GM23248 (cell line): ENCODE results near the gene NKAIN2. TPM values are rescaled to one million over a fixed set of nuclear protein-coding genes. Genes with fewer than 3 reads are reported as not detected.
"Not testable (repeated sequence)": the region's sequence is repeated elsewhere in the genome, so short reads cannot be mapped to it uniquely, and the experiment has no call there.

Experiments used
- DNase-seq: peaks from one replicate; pipeline ENCODE4 v3.0.0-alpha.2; 2015
- H2AFZ ChIP-seq: fragments of 200-600 bp; sonication (generic); 2 replicates; pipeline ENCODE4 v1.6.1; 2016; ENCODE audit warnings: antibody characterized with exemption
- H3F3A ChIP-seq: fragments of 200-600 bp; sonication (generic); 2 replicates; pipeline ENCODE4 v1.6.1; 2016; ENCODE audit warnings: mild to moderate bottlenecking, antibody characterized with exemption, mixed run types; ENCODE audit not compliant: insufficient read depth
- H3K27ac ChIP-seq: fragments of 200-600 bp; sonication (generic); 2 replicates; pipeline ENCODE4 v1.5.1; 2016; ENCODE audit warnings: mild to moderate bottlenecking
- H3K27me3 ChIP-seq: fragments of 200-600 bp; sonication (generic); replicated peaks from 2 replicates; pipeline ENCODE4 v1.6.1; 2016; ENCODE audit warnings: mild to moderate bottlenecking; ENCODE audit not compliant: insufficient read depth
- H3K36me3 ChIP-seq: fragments of 200-600 bp; sonication (generic); 2 replicates; pipeline ENCODE4 v1.6.1; 2016; ENCODE audit warnings: low read depth, mild to moderate bottlenecking
- H3K4me1 ChIP-seq: fragments of 200-600 bp; sonication (generic); 2 replicates; pipeline ENCODE4 v1.6.1; 2016; ENCODE audit warnings: mild to moderate bottlenecking; ENCODE audit not compliant: insufficient read depth
- H3K4me2 ChIP-seq: fragments of 200-600 bp; sonication (generic); one replicate; pipeline ENCODE4 v1.6.1; 2016; ENCODE audit warnings: mild to moderate bottlenecking; ENCODE audit not compliant: unreplicated experiment
- H3K4me3 ChIP-seq: fragments of 200-600 bp; sonication (generic); 2 replicates; pipeline ENCODE4 v1.5.1; 2016; ENCODE audit warnings: mild to moderate bottlenecking
- H3K79me2 ChIP-seq: fragments of 200-600 bp; sonication (generic); 2 replicates; pipeline ENCODE4 v1.6.1; 2016; ENCODE audit warnings: mild to moderate bottlenecking; ENCODE audit not compliant: insufficient read depth
- H3K9ac ChIP-seq: fragments of 200-600 bp; sonication (generic); 2 replicates; pipeline ENCODE4 v1.6.1; 2016; ENCODE audit warnings: mild to moderate bottlenecking
- H3K9me2 ChIP-seq: fragments of 200-600 bp; sonication (generic); 2 replicates; pipeline ENCODE4 v1.6.1; 2016; ENCODE audit warnings: mixed run types, mild to moderate bottlenecking, moderate library complexity; ENCODE audit not compliant: insufficient read depth
- H3K9me3 ChIP-seq: fragments of 200-600 bp; sonication (generic); one replicate; pipeline ENCODE4 v1.6.1; 2017; ENCODE audit warnings: low read depth
- H4K20me1 ChIP-seq: fragments of 200-600 bp; sonication (generic); 2 replicates; pipeline ENCODE4 v1.6.0; 2016; ENCODE audit not compliant: insufficient read depth
- EZH2 ChIP-seq: fragments of 200-600 bp; sonication (generic); IDR thresholded peaks from 2 replicates; pipeline ENCODE4 v1.6.1; 2018; ENCODE audit warnings: antibody characterized with exemption, mild to moderate bottlenecking; ENCODE audit not compliant: insufficient read depth, poor library complexity, severe bottlenecking
- EZH2phosphoT487 ChIP-seq: fragments of 200-600 bp; sonication (generic); IDR thresholded peaks from 2 replicates; pipeline ENCODE4 v1.6.1; 2018; ENCODE audit warnings: antibody characterized with exemption, moderate library complexity, mild to moderate bottlenecking, low read depth; ENCODE audit not compliant: insufficient read depth
- WGBS, 2 experiments: methylation state at CpG; one replicate each; pipeline ENCODE4 v1.1.6; 2015 to 2017; ENCODE audit warnings: low lambda C conversion rate in 2 of 2, low coverage in 1 of 2; ENCODE audit errors: missing lambda C conversion rate in 2 of 2; 5-methylcytosine and 5-hydroxymethylcytosine counted together
- in situ Hi-C: fragments of 300-500 bp; cut with MboI; formaldehyde crosslinking; loops from 2 replicates; pipeline ENCODE4 v1.15.0; 2020
- polyA plus RNA-seq: library from polyadenylated mRNA; unstranded; fragments of >200 nt; fragmentation: Nextera tagmentation; extraction: Ambion mirVana; gene quantifications from 2 replicates; pipeline ENCODE4 v1.2.1, GENCODE V29; 2016
- total RNA-seq: library from RNA; depleted of rRNA; stranded (reverse); fragments of >200 nt; shearing (Covaris generic); gene quantifications from 2 replicates; pipeline ENCODE4 v1.2.3, GENCODE V29; 2014

NKAIN2 gene
- total and polyA plus RNA-seq, 2 experiments from 2014 or later, result not detected

- H4K20me1 ChIP-seq, result no peaks in the 10 kb centered on the region
- H2AFZ ChIP-seq, result no peak overlapping the region
- no peaks in the 10 kb centered on the region for H3K27me3 ChIP-seq
- H3K79me2 ChIP-seq, result no peaks in the 10 kb centered on the region
- H3K27ac ChIP-seq, result no peak overlapping the region
- H3K9ac ChIP-seq, result no peak overlapping the region
- H3K4me2 ChIP-seq, result no peak overlapping the region
- no peak for TF ChIP-seq EZH2
- no peak for TF ChIP-seq EZH2phosphoT487
- no peaks in the 10 kb centered on the region for H3K9me3 ChIP-seq
- no peaks in the 10 kb centered on the region for H3F3A ChIP-seq
- no peak overlapping the region for H3K4me3 ChIP-seq
- no peaks in the 10 kb centered on the region for H3K9me2 ChIP-seq
- DNase-seq, result no peak
- H3K36me3 ChIP-seq, result no peaks in the 10 kb centered on the region
- in situ Hi-C loops, result no loop called here
- H3K4me1 ChIP-seq, result no peaks in the 10 kb centered on the region
These were observed 169.1 kb downstream of the NKAIN2 start for GRCh38 chr6:123972600-123973294.

DNA sequence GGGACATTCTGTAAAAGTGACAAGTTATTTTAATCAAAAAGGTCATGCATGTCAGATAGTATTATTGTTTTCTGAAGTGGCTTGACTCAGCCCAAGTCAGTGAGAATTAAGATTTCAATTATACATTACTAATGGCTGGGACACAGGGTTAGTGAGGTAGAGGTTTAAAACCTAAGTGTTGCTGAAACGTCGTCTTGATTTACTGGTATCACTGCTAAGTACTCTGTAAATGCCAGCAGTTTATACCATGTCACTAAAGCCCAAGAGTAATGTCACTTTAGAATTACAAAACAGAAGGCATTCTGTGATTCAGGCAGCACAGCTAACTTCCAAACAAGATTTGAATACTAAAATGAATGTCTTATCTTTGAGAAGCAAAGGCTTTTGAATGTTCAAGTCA lies 176.6 kb downstream of the NKAIN2 start:
- H3K4me2 ChIP-seq, result no peak overlapping the region
- DNase-seq, result no peak
- H4K20me1 ChIP-seq, result no peaks in the 10 kb centered on the region
- no peak overlapping the region for H3K27ac ChIP-seq
- in situ Hi-C loops, result no loop called here
- no peak for TF ChIP-seq EZH2
- TF ChIP-seq EZH2phosphoT487, result no peak
- H3K36me3 ChIP-seq, result no peaks in the 10 kb centered on the region
- H2AFZ ChIP-seq, result no peak overlapping the region
- H3K9me2 ChIP-seq, result no peaks in the 10 kb centered on the region
- no peak overlapping the region for H3K9ac ChIP-seq
- 53 to 59% methylated on average over 2 of the region's 2 CpGs for WGBS, 2 experiments
- no peaks in the 10 kb centered on the region for H3F3A ChIP-seq
- no peaks in the 10 kb centered on the region for H3K9me3 ChIP-seq
- H3K27me3 ChIP-seq, result no peaks in the 10 kb centered on the region
- H3K4me3 ChIP-seq, result no peak overlapping the region
- H3K79me2 ChIP-seq, result no peaks in the 10 kb centered on the region
- no peaks in the 10 kb centered on the region for H3K4me1 ChIP-seq

DNA sequence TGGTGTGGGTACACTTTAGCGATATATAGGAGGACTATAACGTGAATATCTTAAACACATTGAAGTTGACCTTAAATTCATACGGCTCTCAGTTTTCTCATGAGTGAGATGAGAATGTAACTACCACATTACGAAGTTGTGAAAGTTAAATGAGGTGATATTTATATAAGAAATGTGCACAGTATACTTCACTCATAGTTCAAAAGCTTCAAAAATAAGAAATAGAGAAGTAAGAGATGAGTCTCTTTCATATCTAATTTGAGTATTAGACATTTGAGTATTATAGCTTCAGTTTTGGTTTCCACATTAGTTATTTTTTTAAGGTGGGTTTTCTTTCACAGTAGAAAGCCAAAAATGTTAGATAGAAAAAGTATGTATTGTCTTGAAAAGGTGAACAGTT lies 183.3 kb downstream of the NKAIN2 start:
- no peaks in the 10 kb centered on the region for H4K20me1 ChIP-seq
- H3K4me3 ChIP-seq, result no peak overlapping the region
- H3K4me2 ChIP-seq, result no peak overlapping the region
- no peak overlapping the region for H2AFZ ChIP-seq
- H3K79me2 ChIP-seq, result no peaks in the 10 kb centered on the region
- in situ Hi-C loops, result no loop called here
- no peaks in the 10 kb centered on the region for H3K9me3 ChIP-seq
- no peaks in the 10 kb centered on the region for H3K36me3 ChIP-seq
- H3K27me3 ChIP-seq, result no peaks in the 10 kb centered on the region
- H3F3A ChIP-seq, result no peaks in the 10 kb centered on the region
- H3K9ac ChIP-seq, result no peak overlapping the region
- no peak overlapping the region for H3K27ac ChIP-seq
- no peaks in the 10 kb centered on the region for H3K9me2 ChIP-seq
- no peak for DNase-seq
- WGBS, 2 experiments, result 36 to 38% methylated on average over 4 of the region's 4 CpGs
- TF ChIP-seq EZH2phosphoT487, result no peak
- no peaks in the 10 kb centered on the region for H3K4me1 ChIP-seq

- H3K4me2 ChIP-seq, H2AFZ ChIP-seq, H3K36me3 ChIP-seq, H4K20me1 ChIP-seq, H3K79me2 ChIP-seq, DNase-seq, H3K4me3 ChIP-seq, H3K27ac ChIP-seq, H3K9ac ChIP-seq, H3K27me3 ChIP-seq, in situ Hi-C loops, H3K4me1 ChIP-seq, H3F3A ChIP-seq, H3K9me3 ChIP-seq, H3K9me2 ChIP-seq: not testable (repeated sequence)
- 11 to 13% methylated on average over 5 of the region's 5 CpGs for WGBS, 2 experiments
These were observed 186.3 kb downstream of the NKAIN2 start for GRCh38 chr6:123989918-123990317.

DNA sequence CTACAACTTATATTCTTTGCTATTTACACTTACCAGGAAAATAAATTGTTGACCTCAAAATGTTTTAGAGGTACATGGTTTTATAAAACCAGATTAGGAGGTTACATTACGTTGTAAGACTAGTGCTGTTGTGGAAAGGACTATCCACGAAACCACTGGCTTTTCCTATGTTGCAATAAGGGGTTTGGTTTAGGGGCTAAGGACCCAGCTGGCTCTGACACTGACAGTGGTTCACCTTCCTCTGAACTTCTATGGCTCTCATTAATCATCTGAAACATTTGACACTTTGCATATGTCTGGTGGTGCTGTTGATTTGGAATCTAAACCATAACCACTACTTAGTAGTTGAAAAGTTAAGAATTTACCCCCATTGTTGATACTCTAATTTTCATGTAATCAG lies 186.7 kb downstream of the NKAIN2 start:
- Histone ChIP-seq H3K79me2 (no peaks in the 10 kb centered on the region), H3K36me3 (no peaks in the 10 kb centered on the region), H3K9ac (no peak overlapping the region), H4K20me1 (no peaks in the 10 kb centered on the region), H3K9me3 (no peaks in the 10 kb centered on the region), H3K4me3 (no peak overlapping the region), H3K9me2 (no peaks in the 10 kb centered on the region), H2AFZ (no peak overlapping the region), H3F3A (no peaks in the 10 kb centered on the region), H3K4me2 (no peak overlapping the region), H3K27ac (no peak overlapping the region), H3K27me3 (no peaks in the 10 kb centered on the region), H3K4me1 (no peaks in the 10 kb centered on the region)
- DNase-seq, result no peak
- 3 to 5% methylated on average over 2 of the region's 2 CpGs for WGBS, 2 experiments
- TF ChIP-seq EZH2phosphoT487 (no peak), EZH2 (no peak)
- in situ Hi-C loops, result no loop called here
